SK-N-SH treated with all-trans-retinoic acid at 6 μM for 48 hours (cell line): Measurements from ENCODE around the gene PGM2.

ENCODE experiments used
- ARNTL ChIP-seq: fragments of 450-650 bp; formaldehyde crosslinking; IDR thresholded peaks from 2 replicates; pipeline ENCODE4 v1.5.0; 2020; ENCODE audit warnings: low read depth, mild to moderate bottlenecking, moderate library complexity, borderline replicate concordance
- GLIS3 ChIP-seq: fragments of 250-450 bp; sonication (Bioruptor Pico); IDR thresholded peaks from 2 replicates; pipeline ENCODE4 v1.5.0; 2020; ENCODE audit warnings: mild to moderate bottlenecking, moderate library complexity
- OSR1 ChIP-seq: fragments of 250-450 bp; sonication (Bioruptor Pico); IDR thresholded peaks from 2 replicates; pipeline ENCODE4 v1.8.0; 2022; ENCODE audit warnings: moderate library complexity, mild to moderate bottlenecking, inconsistent platforms
- PPARA ChIP-seq: fragments of 250-450 bp; sonication (Bioruptor Pico); IDR thresholded peaks from 2 replicates; pipeline ENCODE4 v1.5.0; 2020; ENCODE audit warnings: mild to moderate bottlenecking, borderline replicate concordance
- SNAI2 ChIP-seq: fragments of 250-450 bp; sonication (Bioruptor Pico); IDR thresholded peaks from 2 replicates; pipeline ENCODE4 v1.5.0; 2020; ENCODE audit warnings: mild to moderate bottlenecking, moderate library complexity
- ZFP30 ChIP-seq: fragments of 450-650 bp; formaldehyde crosslinking; IDR thresholded peaks from 2 replicates; pipeline ENCODE4 v1.5.0; 2022; ENCODE audit warnings: mild to moderate bottlenecking, moderate library complexity
- ZNF565 ChIP-seq: fragments of 450-650 bp; formaldehyde crosslinking; conservative IDR thresholded peaks from 2 replicates; pipeline ENCODE4 v1.5.0; 2020; ENCODE audit warnings: low read depth, mild to moderate bottlenecking, moderate library complexity
- TF ChIP-seq, protein P1 (sequence below): fragments of 250-450 bp; sonication (Bioruptor Pico); IDR thresholded peaks from 2 replicates; pipeline ENCODE4 v1.5.1; 2021; ENCODE audit warnings: mild to moderate bottlenecking, moderate library complexity
- TF ChIP-seq, protein P2 (sequence below): fragments of 250-450 bp; sonication (Bioruptor Pico); IDR thresholded peaks from 2 replicates; pipeline ENCODE4 v1.5.0; 2020; ENCODE audit warnings: mild to moderate bottlenecking, moderate library complexity
- TF ChIP-seq, protein P3 (sequence below): fragments of 250-450 bp; sonication (Bioruptor Pico); IDR thresholded peaks from 2 replicates; pipeline ENCODE4 v1.8.0; 2021; ENCODE audit warnings: low read depth, mild to moderate bottlenecking, moderate library complexity, borderline replicate concordance
- TF ChIP-seq, protein P4 (sequence below): fragments of 250-450 bp; sonication (Bioruptor Pico); IDR thresholded peaks from 2 replicates; pipeline ENCODE4 v1.8.0; 2020; ENCODE audit warnings: mild to moderate bottlenecking, moderate library complexity, borderline replicate concordance

DNA sequence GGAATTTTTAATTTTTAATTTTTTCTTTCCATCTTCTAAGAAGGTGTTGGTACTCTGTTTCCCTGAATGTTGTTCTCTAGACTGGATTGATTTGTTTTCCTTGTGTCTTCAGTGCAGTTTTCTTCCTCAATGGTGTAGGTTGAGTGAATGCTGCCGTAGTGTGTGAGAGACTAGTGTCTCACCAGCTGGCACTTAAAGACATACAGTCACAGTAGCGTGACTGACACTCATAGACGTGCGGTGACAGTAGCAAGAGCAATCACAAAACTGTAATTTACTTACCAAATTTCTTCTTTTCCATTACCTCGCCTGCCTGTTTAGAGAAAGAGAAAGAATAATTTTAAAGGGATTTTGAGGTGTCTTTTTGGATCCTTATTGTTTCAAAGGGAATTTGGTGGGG is 21.4 kb upstream of the PGM2 start:
- TF ChIP-seq ZFP30 (CRISPR knock-in tag) (no peak), SNAI2 (no peak), GLIS3 (CRISPR knock-in tag) (no peak), ARNTL (no peak), PPARA (CRISPR knock-in tag) (no peak), OSR1 (CRISPR knock-in tag) (no peak), ZNF565 (no peak)
- TF ChIP-seq, protein P1, sequence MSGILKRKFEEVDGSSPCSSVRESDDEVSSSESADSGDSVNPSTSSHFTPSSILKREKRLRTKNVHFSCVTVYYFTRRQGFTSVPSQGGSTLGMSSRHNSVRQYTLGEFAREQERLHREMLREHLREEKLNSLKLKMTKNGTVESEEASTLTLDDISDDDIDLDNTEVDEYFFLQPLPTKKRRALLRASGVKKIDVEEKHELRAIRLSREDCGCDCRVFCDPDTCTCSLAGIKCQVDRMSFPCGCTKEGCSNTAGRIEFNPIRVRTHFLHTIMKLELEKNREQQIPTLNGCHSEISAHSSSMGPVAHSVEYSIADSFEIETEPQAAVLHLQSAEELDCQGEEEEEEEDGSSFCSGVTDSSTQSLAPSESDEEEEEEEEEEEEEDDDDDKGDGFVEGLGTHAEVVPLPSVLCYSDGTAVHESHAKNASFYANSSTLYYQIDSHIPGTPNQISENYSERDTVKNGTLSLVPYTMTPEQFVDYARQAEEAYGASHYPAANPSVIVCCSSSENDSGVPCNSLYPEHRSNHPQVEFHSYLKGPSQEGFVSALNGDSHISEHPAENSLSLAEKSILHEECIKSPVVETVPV (CRISPR knock-in tag) = no peak
- TF ChIP-seq, protein P2, sequence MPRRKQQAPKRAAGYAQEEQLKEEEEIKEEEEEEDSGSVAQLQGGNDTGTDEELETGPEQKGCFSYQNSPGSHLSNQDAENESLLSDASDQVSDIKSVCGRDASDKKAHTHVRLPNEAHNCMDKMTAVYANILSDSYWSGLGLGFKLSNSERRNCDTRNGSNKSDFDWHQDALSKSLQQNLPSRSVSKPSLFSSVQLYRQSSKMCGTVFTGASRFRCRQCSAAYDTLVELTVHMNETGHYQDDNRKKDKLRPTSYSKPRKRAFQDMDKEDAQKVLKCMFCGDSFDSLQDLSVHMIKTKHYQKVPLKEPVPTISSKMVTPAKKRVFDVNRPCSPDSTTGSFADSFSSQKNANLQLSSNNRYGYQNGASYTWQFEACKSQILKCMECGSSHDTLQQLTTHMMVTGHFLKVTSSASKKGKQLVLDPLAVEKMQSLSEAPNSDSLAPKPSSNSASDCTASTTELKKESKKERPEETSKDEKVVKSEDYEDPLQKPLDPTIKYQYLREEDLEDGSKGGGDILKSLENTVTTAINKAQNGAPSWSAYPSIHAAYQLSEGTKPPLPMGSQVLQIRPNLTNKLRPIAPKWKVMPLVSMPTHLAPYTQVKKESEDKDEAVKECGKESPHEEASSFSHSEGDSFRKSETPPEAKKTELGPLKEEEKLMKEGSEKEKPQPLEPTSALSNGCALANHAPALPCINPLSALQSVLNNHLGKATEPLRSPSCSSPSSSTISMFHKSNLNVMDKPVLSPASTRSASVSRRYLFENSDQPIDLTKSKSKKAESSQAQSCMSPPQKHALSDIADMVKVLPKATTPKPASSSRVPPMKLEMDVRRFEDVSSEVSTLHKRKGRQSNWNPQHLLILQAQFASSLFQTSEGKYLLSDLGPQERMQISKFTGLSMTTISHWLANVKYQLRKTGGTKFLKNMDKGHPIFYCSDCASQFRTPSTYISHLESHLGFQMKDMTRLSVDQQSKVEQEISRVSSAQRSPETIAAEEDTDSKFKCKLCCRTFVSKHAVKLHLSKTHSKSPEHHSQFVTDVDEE = no peak
- TF ChIP-seq, protein P3, sequence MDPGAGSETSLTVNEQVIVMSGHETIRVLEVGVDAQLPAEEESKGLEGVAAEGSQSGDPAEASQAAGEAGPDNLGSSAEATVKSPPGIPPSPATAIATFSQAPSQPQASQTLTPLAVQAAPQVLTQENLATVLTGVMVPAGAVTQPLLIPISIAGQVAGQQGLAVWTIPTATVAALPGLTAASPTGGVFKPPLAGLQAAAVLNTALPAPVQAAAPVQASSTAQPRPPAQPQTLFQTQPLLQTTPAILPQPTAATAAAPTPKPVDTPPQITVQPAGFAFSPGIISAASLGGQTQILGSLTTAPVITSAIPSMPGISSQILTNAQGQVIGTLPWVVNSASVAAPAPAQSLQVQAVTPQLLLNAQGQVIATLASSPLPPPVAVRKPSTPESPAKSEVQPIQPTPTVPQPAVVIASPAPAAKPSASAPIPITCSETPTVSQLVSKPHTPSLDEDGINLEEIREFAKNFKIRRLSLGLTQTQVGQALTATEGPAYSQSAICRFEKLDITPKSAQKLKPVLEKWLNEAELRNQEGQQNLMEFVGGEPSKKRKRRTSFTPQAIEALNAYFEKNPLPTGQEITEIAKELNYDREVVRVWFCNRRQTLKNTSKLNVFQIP (CRISPR knock-in tag) = no peak
- TF ChIP-seq, protein P4, sequence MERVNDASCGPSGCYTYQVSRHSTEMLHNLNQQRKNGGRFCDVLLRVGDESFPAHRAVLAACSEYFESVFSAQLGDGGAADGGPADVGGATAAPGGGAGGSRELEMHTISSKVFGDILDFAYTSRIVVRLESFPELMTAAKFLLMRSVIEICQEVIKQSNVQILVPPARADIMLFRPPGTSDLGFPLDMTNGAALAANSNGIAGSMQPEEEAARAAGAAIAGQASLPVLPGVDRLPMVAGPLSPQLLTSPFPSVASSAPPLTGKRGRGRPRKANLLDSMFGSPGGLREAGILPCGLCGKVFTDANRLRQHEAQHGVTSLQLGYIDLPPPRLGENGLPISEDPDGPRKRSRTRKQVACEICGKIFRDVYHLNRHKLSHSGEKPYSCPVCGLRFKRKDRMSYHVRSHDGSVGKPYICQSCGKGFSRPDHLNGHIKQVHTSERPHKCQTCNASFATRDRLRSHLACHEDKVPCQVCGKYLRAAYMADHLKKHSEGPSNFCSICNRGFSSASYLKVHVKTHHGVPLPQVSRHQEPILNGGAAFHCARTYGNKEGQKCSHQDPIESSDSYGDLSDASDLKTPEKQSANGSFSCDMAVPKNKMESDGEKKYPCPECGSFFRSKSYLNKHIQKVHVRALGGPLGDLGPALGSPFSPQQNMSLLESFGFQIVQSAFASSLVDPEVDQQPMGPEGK (CRISPR knock-in tag) = no peak
